T follicular helper cell (primary cell): ENCODE results near the gene SCN3B.

Experiments
- DNase-seq: peaks from one replicate; pipeline ENCODE4 v3.0.0-alpha.2; 2020; ENCODE audit warnings: low read depth

SCN3B gene

DNA sequence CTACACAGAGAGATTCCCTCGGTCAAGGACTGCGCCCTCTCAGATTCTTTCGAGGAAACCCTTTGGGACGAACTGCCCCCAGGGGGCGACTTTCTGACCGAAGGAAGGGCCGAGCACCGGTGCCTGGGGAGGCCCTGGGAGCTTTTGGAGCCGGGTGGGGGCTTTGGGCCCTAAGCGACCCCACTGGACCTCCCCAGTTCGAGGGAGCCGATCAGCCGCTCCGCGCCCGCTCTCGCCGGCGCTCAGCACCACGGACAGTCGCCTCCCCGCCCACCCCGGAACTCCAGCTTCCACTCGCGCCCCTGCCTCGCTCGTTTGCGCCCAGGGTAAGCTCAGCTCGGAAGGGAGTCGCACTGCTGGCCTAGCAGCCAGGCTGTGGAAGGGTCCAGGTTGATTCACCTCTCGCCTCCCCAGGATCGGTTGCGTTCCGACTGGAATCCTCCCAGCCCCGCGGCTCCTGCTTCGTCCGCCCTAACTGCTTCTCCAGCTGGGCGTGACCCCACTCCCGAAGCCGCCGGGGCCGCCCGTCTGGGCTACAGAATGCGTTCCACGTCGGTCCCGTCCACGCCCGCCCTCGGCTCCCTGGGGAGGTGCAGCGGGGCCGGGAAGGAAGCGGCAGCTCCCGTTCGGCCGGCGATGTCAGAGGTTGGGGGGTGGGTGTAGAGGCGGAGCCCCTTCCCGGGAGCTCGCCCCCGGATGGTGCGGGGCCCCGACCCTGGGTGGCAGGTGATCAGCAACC, 428 bp downstream of the SCN3B start:
- no peak for DNase-seq

DNA sequence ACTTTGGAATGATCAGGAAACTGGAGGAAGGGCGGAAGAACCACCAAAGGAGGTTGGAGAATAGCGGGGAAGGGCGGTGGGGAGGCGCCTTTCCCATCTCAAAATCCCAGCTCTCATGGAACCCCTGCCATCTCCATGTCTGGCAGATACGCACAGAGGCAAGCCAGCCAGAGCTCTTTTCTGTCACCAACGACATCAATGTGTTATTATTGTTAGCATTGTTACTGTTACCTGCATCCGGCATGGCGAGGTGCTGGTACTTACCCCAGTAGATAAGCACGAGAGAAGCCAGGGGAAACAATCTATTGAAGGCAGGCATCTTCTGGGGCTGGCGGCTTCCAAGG, 969 bp downstream of the SCN3B start:
- DNase-seq = no peak

DNA sequence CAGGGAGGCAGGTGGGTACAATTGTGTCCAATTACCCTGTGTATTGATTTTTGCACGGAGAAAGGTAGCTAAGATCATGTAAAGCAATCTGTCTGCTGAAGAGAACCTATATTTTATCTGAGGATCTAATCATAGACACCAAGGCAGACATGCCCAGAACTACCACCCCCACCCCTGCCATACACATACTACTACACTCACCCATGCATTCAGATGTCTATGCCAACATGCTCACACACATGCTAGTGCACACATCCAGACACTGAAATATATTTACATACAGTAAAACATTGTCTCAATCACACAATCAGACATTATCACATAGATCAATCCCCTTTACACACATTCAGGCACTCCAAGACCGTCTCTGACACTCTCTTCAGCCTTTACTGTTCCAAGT, 1.8 kb downstream of the SCN3B start:
- DNase-seq = no peak

DNA sequence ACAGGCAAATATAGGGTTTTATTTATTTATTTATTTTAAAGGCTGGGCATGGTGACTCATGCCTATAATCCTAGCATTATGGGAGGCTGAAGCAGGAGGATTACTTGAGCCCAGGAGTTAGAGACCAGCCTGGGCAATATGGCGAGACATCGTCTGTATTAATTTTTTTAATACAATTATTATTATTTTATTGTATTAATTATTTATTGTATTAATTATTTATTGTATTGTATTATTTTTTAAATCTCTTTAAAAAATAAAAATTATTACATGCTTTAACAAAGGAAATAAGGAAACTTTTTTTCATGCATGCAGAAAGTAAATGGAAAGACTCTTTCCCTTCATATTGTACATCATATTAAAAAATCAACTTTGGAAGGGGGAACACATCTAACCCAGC, 3.5 kb downstream of the SCN3B start:
- DNase-seq = no peak

DNA sequence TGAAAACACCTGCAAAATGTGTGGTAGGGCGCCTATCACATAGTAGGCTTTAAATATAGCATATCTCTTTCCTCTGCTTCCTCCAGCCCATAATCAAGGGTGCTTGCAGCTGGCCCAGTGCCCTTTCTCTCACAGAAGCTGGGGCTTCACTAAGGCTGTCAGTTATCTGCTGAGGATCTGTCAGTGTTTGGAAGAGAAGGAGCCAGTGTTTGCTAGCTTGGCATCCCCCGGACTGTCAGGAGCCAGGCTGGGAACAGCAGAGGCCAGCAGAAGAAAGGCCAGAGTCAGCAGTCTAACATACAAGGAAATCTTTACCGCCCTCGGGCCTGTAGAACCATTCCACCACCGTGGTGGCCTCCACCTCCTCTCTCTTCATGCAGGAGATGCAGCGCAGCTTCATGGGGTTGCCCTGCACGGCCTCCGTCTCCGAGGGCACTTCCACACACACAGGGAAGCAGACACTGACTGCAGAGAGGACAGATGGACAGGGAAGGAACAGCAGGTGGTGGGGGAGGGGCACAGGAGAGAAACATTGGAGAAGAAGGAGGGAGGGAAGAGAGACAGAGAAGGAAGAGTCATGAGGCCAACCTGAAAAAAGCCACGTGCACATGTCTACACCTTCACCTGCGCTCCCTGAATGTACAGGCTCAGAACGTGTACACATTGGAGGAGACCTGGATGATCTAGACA, 9.0 kb downstream of the SCN3B start:
- no peak for DNase-seq

DNA sequence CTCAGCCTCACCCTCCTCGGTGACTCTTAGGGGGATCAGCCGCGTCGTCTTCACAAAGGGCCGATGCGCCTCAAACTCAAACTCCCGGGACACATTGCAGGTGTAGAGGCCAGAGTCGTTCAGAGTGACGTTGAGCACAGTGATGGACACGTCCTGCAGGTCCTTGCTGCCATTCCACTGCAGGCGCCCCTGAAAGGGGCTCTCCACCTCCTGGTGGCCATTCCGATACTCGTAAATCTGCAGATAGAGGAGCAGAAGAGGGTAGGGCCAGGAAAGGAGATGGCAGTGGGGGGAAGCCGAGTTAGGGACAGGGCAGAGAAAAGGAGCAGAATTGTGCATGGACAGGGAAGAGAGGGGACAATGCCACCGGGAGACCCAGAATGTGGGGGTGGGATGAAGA, 12.0 kb downstream of the SCN3B start:
- DNase-seq = no peak

DNA sequence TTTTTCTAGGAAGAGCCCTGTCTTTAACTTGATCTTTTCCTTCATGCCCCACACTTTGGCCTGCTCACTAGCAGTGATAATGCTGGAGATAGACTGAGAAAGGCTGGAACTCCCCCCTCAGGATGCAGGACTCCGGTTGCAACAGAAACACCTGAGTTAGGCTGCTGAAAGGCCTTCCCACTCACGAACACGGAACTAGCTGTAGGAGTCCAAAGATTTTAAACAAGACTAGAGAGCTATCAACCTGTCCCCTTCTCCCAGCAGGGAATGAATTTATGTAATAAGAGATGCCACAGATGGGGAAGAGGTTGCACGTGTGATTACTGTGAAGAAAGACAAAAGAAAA, 13.0 kb downstream of the SCN3B start:
- DNase-seq = no peak

DNA sequence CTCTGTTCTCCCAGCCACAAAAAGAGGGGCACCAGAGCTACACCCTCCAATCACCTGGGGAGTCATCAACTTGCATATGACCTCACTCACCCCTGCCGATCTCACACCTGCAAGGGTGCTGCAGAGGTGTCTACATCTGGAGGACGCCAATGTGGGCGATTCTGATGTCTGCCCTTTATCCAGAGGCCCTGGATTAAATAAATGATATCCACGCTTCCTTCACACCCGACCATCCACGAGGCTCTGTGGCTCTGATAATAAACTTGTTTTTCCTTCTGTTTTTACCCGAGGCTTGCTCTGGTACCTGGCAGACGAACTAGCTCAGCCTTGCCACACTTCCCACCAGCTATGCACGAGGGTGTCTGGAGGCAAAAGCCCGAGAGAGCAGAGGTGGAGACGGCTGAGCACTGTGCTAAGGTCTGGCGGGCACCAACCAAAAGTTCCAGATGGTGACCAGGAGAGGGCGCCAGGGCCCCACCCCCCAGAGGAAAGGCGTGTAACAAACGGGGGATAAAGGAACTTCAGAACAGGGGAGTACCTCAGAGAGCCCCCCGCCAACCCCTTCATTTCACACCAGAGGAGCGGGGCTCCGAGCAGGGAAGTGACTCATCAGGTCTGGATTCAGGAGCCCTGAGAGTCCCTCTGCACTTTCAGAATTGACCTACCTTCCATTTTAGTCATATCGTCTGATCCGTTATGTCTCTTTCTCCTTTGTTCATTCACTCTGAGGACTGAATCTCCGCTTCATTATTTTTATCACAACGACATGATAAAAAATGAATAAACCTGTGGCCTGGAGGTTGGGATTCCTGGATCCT, 13.5 kb downstream of the SCN3B start:
- DNase-seq = peak; percentile 17

DNA sequence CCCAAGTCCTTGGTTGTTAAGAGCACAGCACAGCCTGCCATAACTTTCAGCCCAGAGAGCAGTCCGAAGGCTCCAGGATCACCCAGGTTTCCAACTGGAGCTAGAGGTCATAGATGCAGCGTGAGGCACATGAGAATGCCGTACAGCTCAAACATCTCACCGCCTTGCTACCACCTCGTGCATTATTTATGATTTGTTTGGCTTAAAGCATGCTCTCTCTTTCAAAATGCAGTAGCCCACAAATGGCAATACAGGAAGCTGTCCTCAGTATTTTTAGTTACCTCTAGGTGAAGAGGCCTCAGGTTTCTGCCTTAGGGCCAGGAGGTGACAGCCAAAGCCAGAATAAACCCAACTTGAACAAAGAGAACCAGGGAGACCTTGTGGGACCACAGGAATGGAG, 14.4 kb downstream of the SCN3B start:
- no peak for DNase-seq

DNA sequence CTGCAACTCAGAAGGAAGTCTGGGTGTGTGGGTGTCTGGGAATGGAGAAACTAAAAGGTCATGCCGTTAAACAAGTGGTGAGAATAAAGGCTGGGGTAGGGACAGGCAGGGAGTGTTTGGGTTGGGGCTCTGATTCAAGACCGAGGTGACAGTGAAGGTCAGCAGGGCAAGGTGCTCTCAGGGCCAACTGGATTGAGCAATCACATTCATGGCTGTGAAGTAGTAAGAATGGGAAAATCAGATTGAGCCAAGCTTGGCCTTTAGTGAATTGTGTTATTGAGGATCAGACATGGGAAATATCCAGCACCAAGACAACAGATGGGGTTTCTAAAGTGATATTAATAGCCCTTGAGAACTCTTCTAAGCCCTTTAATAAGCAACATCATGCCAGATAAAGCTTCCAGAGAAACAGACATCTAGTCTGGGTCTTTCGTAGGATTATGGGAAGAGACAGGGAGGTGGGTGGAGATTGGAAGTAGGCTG, 24.3 kb downstream of the SCN3B start:
- no peak for DNase-seq

DNA sequence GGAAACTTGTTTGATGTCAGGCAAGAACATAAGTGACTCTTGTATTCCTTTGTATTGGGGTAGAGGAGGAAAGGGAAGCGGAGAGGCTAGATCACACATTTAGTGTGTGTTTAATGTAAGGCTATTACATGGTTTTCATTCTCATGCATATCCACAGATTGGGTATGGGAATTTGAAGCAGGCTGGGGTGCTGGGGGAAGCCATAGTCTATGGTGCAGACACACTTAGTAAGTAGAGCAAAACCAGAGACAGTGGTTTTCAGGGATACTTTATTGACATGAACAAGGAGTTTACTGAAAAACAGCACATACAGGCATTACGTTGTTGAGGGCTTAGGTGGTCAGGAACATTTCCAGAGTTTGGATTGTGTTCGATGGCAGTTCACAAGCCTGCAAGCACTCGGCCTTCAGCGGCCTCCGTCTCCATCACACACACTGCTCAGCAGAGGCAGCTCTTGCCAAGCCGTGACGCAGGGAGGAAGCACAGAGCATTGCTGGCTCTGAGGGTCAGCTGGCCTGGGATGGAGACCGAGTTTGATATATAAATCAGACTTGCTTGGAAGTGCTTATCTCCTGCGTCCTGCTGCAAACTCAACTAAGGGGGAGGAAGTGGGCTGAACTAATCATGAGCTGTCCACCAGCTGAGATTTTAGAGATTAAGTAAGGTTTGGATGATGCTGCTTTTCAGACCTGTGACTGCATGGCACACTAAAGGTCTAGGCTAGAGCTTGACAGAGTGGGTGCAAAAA, 25.3 kb downstream of the SCN3B start:
- DNase-seq = no peak

DNA sequence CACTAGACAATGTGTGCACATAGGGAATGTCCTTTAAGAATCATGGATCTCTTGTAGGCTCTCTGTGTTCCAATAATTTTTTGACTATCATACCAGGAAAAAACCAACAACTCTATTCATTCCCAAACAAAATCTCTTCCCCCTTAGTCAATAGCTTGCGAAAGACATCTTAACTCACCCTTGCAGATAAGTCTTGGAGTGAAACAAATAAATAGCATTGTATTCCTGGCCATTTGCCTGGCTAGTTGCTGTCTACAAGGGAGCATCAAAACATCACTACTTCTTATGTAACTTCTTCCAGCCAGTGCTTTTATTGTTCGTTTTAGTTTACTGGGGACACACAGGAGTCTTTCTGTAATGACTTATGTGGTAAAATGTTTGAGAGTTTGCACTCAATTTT, 29.4 kb downstream of the SCN3B start:
- DNase-seq = no peak

DNA sequence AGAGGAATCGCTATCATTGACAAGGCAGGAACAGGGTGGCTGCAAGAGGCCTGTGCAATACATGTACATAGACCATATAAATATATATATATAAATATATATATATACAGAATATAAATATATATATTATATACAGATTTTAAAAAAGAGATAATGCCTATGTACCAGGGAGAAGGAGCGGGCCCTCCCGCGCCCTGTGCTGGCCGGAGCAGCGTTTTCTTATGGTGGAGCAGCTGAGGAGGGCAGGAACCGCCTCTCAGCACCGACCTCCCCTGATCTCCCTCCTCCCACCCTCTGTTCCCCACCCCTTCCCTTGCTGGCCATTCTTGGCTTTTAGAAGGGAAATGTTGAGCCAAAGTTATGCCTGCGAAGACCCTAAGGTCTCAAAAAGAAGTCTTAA, 31.8 kb downstream of the SCN3B start:
- DNase-seq = no peak

DNA sequence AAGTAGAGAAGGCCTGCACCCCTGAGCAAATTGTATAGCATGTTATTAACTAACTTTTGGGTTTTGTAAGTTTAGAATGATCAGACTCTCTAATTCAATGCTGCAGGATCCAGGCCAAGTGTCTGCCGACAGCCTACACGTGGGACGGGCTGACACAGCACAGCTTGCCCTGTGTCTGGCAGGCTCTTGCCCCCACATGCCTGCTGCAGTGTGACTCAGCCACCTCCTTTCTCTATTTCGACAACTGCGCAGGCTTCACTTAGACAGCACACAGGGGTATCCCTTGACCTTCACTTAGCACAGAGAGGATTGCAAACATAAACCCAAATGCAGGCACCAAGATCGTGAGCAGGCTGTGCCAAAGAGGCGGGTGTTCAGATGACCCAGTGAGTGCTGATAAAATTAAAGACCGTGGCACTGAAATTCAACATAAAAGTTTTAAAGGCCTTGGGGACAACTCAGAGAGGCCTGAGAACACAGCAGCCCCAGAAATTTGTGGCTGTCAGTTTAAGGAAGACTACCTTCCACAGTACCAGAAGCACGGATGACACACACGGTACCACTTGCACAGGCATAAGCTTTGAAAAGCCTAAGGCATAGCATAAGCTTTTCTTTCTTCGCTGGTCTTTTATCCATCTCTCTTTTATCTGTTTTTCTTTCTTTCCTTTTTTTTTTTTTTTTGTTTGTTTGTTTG, 37.8 kb downstream of the SCN3B start:
- DNase-seq = no peak

DNA sequence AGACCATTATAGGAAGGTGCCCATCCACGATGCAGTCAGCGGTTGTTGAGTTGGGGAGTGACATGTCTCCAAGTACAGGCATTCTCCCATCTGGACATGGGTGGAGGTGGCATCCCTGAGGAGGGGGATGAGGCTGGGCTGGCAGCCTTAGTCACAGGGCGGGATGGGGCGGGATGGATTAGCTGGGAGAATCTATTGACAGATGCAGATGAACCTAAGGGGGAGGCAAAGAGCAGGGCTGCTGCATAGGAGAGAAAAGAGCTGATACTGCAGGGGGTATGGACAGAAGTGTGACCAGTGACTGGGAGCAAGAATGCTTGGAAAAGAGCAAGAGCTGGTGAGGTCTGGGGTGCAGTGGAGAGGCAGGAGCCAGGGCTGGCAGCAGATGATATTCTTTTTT, 42.7 kb downstream of the SCN3B start:
- DNase-seq = no peak

DNA sequence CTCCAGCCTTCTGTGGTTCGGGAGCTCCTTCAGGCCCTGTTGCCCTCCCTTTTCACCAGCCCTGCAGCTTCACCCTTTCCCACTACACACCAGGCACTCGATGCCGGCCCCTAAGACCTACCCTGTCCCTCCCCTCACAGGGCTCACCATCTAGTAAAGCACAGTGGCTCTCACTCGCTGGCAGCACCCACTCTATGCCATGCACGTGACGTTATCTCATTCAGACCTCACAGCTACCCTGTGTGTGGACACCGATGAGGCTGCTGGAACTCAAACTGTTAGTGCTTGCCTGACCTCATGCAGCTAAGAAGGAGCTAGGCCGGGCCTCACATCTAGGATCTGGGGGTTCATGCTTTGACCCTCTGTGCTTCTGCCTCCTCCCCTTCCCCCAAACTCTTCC, 45.5 kb downstream of the SCN3B start:
- no peak for DNase-seq

DNA sequence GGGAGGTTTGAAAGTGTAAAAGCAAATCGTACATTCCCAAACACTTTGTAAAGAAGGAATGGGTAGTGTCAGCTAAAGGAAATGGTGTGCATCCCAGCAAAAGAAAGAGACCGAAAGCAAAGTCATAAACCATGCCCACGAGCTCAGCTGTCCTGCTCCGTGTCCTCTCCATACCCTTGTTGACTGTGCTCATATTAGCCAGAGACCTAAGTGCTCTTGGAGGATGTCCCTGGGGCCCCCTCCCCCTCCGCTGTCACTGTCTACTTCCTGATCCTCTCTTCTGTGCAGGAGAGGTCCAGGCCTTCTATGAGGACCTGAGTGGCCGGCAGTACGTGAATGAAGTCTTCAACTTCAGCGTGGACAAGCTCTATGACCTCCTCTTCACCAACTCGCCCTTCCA, 46.1 kb downstream of the SCN3B start:
- DNase-seq = no peak

DNA sequence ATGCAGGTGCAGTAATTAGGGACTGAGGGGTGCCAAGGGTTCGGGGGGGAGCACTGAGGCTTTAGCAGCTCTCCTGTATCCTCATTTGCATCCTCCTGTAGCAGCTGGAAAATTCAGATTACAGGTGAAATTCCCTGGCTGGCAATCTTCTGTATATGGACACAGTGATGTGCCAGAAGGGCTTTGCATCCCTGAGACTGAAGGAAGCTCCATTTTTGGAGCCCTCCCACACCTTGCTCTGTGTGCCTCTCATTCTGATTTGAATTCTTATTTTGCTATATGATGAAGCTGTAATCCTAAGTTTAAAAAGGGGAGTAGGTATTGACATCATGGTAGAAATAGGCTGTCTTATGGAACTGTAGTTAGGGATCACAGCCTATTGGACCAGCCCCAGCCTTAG, 46.6 kb downstream of the SCN3B start:
- no peak for DNase-seq

DNA sequence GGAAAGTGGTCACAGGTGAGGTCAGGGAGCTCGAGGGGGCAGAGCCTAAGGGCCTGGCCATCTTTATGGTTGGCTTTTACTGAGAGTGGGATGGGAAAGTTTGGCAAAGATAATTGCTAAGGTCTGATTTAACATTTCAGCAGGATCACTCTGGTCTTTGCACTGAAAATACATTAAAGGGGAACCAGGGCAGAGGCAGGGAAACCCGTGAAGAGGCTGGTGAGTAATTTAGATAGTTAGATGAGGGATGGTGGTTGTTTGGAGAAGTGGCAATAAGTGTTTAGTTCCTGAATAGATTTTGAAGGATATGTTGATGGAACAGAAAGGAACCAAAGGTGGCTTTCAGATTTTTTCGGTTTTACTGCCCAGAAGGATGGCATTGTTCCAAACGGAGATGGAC, 50.8 kb downstream of the SCN3B start:
- no peak for DNase-seq

DNA sequence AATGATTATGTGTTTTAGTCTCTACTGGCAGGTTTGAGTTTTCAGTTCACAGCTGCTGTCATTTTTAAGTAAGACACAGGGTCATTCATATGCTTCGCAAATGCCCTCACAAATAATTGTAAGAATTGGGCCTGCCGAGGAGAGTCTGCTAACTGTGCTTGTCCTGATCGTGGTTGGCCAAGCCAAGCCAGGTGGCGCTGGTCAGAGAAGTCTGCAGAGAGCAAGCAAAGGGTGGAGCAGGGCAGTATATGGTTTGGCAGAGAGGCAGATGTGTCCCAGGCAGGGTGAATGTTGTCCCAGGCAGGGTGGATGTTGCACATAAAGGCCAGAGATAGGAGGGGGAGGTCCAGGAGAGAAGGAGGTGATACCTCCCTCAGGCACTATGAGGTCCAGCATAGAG, 52.7 kb downstream of the SCN3B start:
- DNase-seq = no peak

DNA sequence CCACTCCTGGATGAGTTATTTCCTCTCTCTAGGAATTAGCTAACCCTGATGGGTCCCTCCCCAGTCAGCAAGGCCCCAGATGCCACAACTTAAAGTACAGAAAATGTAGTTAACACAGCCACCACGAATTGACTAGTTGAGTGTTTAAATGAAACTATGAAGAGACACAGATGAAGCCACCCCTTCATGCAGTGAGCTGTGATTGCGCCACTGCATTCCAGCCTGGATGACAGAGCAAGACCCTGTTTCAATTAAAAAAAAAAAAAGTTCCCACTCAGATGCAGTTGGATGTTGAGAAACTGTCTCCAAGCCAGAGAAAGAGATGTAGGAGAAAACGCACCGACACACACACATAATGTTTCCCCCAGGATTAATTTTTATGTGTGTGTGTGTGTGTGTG, 53.3 kb downstream of the SCN3B start:
- DNase-seq = no peak

DNA sequence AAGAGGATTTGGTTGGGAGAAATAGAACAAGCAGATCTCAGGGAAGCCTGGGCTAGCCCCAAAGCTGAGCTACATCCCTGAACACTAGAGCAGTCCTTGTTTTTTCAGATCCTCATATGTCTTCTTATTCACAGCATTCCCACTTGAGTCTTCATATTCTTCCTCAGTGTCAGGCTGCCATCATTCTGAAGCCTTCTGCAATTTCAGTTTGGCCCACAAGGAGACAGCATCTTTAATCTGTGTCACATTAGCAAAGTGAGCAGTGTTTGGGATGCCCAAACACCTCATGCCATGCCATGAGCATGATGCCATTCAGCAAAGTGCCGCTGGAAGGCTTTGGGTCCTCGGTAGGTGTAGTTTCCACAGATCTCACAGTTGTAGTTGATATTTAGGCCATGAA, 56.6 kb downstream of the SCN3B start:
- no peak for DNase-seq
